Stimulated activated naive CD8-positive, alpha-beta T cell treated with anti-CD3 and anti-CD28 coated beads, Interleukin-15, Interleukin-2, amounts not matched to agents 100 ng/mL and 50 ng/mL, for 24 hours (primary cell): ENCODE results near the gene TRIM67.
A peak's percentile ranks its signal among the peaks of the same experiment; 100 is the strongest.

ENCODE experiments used
- H3K27ac Mint-ChIP-seq: one replicate; pipeline ENCODE4 v1.8.0; 2021; ENCODE audit warnings: mild to moderate bottlenecking, mixed read lengths
- H3K27me3 Mint-ChIP-seq: one replicate; pipeline ENCODE4 v1.8.0; 2021; ENCODE audit warnings: mixed read lengths
- H3K36me3 Mint-ChIP-seq: one replicate; pipeline ENCODE4 v1.8.0; 2021; ENCODE audit warnings: low read depth, mixed read lengths
- H3K4me1 Mint-ChIP-seq: one replicate; pipeline ENCODE4 v1.8.0; 2021; ENCODE audit warnings: low read depth, mixed read lengths
- H3K4me3 Mint-ChIP-seq: one replicate; pipeline ENCODE4 v1.8.0; 2021; ENCODE audit warnings: mild to moderate bottlenecking, mixed read lengths
- H3K9me3 Mint-ChIP-seq: one replicate; pipeline ENCODE4 v1.8.0; 2021; ENCODE audit warnings: mixed read lengths

TRIM67 gene

DNA sequence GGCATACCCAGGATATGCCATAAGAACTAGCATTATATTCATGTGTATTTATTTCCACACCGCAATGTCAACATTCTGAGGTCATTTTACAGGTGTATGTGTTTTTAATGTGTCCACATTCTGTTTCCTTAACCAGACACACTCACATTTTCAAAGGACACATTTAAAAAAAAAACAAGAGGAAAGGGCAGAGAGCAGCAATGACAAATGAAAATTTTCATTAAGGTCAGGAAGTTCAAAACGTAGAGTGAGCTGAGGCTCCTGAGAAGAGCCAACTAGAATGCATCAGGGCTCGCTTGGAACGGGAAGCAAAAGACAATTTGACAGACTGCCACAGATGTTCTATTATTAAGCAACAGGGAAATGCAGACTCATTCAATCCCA, 74.3 kb downstream of the TRIM67 start:
- no peaks in the 10 kb centered on the region for H3K27me3 Mint-ChIP-seq
- H3K27ac Mint-ChIP-seq = no peak overlapping the region
- H3K36me3 Mint-ChIP-seq = peaks cover 57% of the 10 kb centered on the region
- H3K9me3 Mint-ChIP-seq = no peaks in the 10 kb centered on the region
- no peak overlapping the region for H3K4me3 Mint-ChIP-seq
- H3K4me1 Mint-ChIP-seq = peaks cover 50% of the 10 kb centered on the region

DNA sequence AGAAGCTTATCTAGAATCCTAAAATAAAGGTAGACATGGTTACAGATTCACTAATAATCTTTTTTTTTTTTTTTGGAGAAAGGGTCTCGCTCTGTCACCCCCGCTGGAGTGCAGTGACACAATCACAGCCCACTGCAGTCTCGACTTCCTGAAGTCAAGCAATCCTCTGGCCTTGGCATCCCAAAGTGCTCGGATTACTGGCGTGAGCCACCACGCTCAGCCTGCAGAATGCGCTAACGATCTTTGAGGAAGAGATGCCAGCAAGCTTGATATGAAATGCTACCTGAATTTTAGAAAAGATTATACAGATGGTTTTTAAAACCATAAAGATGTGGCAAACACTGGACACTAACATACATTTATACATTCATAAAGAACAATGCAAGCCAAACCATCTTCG, 75.1 kb downstream of the TRIM67 start:
- no peaks in the 10 kb centered on the region for H3K9me3 Mint-ChIP-seq
- H3K4me3 Mint-ChIP-seq = no peak overlapping the region
- peaks cover 53% of the 10 kb centered on the region for H3K36me3 Mint-ChIP-seq
- H3K4me1 Mint-ChIP-seq = peaks cover 52% of the 10 kb centered on the region
- H3K27ac Mint-ChIP-seq = no peak overlapping the region
- H3K27me3 Mint-ChIP-seq = no peaks in the 10 kb centered on the region

- no peaks in the 10 kb centered on the region for H3K9me3 Mint-ChIP-seq
- H3K27ac Mint-ChIP-seq = no peak overlapping the region
- peaks cover 53% of the 10 kb centered on the region for H3K4me1 Mint-ChIP-seq
- no peaks in the 10 kb centered on the region for H3K27me3 Mint-ChIP-seq
- H3K36me3 Mint-ChIP-seq = peaks cover 47% of the 10 kb centered on the region
- H3K4me3 Mint-ChIP-seq = no peak overlapping the region
Observed at GRCh38 chr1:231238298-231238697, 76.4 kb downstream of the TRIM67 start.

DNA sequence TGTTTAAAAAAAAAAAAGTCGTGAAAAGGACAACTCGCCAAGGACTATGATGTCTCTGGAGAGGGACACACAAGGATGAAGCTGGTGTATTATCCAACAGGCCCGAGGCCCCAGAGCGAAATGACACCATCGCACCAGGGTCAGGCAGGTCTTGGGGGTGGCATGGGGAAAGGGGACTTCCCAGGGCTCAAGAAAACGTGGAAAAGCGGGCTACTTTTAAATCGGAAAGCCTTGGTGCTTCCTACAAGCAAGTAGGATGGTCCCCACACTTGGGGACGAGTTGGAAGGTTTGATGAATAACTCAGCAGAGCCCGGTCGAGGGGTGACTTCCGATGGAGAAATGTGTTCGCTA, 78.6 kb downstream of the TRIM67 start:
- H3K27ac Mint-ChIP-seq = peak overlapping the region; percentile 89
- peaks cover 51% of the 10 kb centered on the region for H3K36me3 Mint-ChIP-seq
- H3K4me3 Mint-ChIP-seq = peak overlapping the region; percentile 93
- no peaks in the 10 kb centered on the region for H3K9me3 Mint-ChIP-seq
- H3K27me3 Mint-ChIP-seq = no peaks in the 10 kb centered on the region
- peaks cover 62% of the 10 kb centered on the region for H3K4me1 Mint-ChIP-seq

- H3K9me3 Mint-ChIP-seq = no peaks in the 10 kb centered on the region
- peaks cover 50% of the 10 kb centered on the region for H3K36me3 Mint-ChIP-seq
- H3K27me3 Mint-ChIP-seq = no peaks in the 10 kb centered on the region
- peak within 1 kb of the TSS; percentile 89 for H3K27ac Mint-ChIP-seq
- H3K4me1 Mint-ChIP-seq = peaks cover 62% of the 10 kb centered on the region
- H3K4me3 Mint-ChIP-seq = peak within 1 kb of the TSS; percentile 93
Observed at GRCh38 chr1:231240883-231241735, 79.3 kb downstream of the TRIM67 start, which contains the start of gene GNPAT. GNPAT (plus strand) TSS chr1:231241212; CDS start chr1:231241379, 167 bp downstream.

GRCh38 chr1:231241750-231242149, 79.9 kb downstream of the TRIM67 start:
- H3K4me3 Mint-ChIP-seq = peak overlapping the region; percentile 93
- H3K9me3 Mint-ChIP-seq = no peaks in the 10 kb centered on the region
- peaks cover 46% of the 10 kb centered on the region for H3K36me3 Mint-ChIP-seq
- peak overlapping the region; percentile 89 for H3K27ac Mint-ChIP-seq
- H3K4me1 Mint-ChIP-seq = peaks cover 60% of the 10 kb centered on the region
- no peaks in the 10 kb centered on the region for H3K27me3 Mint-ChIP-seq

DNA sequence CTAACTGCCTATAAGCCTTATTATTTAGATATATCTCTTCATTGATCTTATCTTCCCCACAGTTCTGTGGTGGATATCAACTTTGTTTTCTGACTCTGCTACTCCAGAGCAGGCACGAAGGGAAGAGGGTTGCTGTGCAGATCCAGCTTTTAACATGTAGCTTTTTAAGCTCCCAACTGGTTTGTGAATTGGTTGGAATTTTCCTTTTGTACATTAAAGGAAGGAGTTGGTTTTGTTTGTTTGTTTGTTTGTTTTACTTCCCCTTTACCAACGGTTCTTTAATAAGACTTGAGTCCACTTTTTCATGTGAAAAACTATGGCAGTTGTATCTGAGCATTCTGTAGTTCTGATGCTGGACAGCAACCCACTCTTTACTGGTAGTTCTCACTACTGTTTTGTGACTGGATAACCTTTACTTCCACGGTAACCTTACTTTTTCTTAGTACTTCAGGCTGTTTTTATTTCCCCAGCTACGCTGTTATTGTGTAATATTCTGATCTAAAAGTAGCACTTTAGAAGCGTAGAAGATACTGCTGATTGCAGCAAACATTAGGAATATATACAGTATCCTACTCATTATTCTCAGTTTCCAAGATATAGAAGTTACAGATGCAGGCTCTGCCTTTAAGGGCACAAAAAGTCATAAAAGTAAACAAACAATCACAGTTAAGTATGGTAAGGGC, 80.8 kb downstream of the TRIM67 start:
- H3K4me3 Mint-ChIP-seq = peak overlapping the region; percentile 93
- H3K4me1 Mint-ChIP-seq = peaks cover 61% of the 10 kb centered on the region

GRCh38 chr1:231248778-231249177, 86.9 kb downstream of the TRIM67 start:
- no peaks in the 10 kb centered on the region for H3K27me3 Mint-ChIP-seq
- no peak overlapping the region for H3K27ac Mint-ChIP-seq
- H3K4me1 Mint-ChIP-seq = peaks cover 26% of the 10 kb centered on the region
- H3K9me3 Mint-ChIP-seq = no peaks in the 10 kb centered on the region
- H3K36me3 Mint-ChIP-seq = peaks cover 46% of the 10 kb centered on the region
- no peak overlapping the region for H3K4me3 Mint-ChIP-seq

More for the DNA sequence above, 80.8 kb downstream of the TRIM67 start:
- Mint-ChIP-seq H3K9me3 (no peaks in the 10 kb centered on the region), H3K27ac (no peak overlapping the region), H3K27me3 (no peaks in the 10 kb centered on the region), H3K36me3 (peaks cover 45% of the 10 kb centered on the region)

- H3K27ac Mint-ChIP-seq = no peak overlapping the region
- H3K4me3 Mint-ChIP-seq = no peak overlapping the region
- peaks cover 5% of the 10 kb centered on the region for H3K9me3 Mint-ChIP-seq
- peaks cover 62% of the 10 kb centered on the region for H3K36me3 Mint-ChIP-seq
- peaks cover 7% of the 10 kb centered on the region for H3K4me1 Mint-ChIP-seq
- H3K27me3 Mint-ChIP-seq = no peaks in the 10 kb centered on the region
Observed at GRCh38 chr1:231252336-231252735, 90.5 kb downstream of the TRIM67 start.

- H3K27ac Mint-ChIP-seq = no peak overlapping the region
- peaks cover 9% of the 10 kb centered on the region for H3K9me3 Mint-ChIP-seq
- peaks cover 91% of the 10 kb centered on the region for H3K36me3 Mint-ChIP-seq
- no peak overlapping the region for H3K4me3 Mint-ChIP-seq
- no peaks in the 10 kb centered on the region for H3K27me3 Mint-ChIP-seq
- H3K4me1 Mint-ChIP-seq = no peaks in the 10 kb centered on the region
Observed at GRCh38 chr1:231260351-231260750, 98.5 kb downstream of the TRIM67 start.

DNA sequence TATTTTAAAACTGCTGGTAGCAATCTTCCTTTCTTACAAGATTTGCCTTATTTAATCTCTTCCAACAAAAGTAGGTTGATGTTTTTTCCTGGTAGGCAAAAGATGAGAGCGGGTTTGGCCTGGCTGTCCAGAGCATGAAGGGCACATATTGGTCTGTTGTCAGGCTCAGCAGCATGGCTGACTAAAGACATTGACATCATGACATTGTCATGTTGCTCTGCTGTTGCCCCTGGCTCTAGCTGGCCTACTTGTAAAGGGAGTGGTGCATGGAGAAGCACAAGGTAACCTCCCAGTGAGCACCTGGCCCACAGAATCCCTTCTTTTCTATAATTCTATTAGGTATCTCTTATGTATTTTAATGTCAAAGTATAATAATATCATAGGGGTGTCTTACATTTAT, 102.8 kb downstream of the TRIM67 start:
- H3K27ac Mint-ChIP-seq = no peak overlapping the region
- H3K9me3 Mint-ChIP-seq = no peaks in the 10 kb centered on the region
- no peaks in the 10 kb centered on the region for H3K4me1 Mint-ChIP-seq
- no peaks in the 10 kb centered on the region for H3K27me3 Mint-ChIP-seq
- peaks cover 88% of the 10 kb centered on the region for H3K36me3 Mint-ChIP-seq
- no peak overlapping the region for H3K4me3 Mint-ChIP-seq

DNA sequence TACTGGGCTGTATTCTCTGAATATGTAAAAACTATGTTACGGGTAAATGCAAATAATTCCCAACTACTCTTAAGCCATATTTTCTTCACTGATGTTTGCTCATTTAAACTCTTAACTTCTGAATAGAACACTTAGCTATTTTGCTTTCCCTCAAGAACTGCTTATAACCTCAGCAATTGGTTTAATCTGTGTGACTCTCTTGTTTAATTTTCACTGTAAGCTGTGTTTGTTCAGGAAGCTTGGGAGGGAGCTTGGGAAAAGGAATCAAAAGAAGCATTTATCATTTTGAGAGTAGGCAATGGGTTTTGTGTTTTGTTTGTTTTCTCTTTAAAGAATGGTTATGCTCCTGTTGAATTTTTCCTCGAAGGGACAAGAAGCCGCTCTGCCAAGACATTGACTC, 103.5 kb downstream of the TRIM67 start:
- Mint-ChIP-seq H3K27ac (no peak overlapping the region), H3K4me3 (no peak overlapping the region), H3K4me1 (no peaks in the 10 kb centered on the region), H3K36me3 (peaks cover 88% of the 10 kb centered on the region), H3K27me3 (no peaks in the 10 kb centered on the region), H3K9me3 (no peaks in the 10 kb centered on the region)

GRCh38 chr1:231266811-231267322, 105.0 kb downstream of the TRIM67 start:
- no peak overlapping the region for H3K4me3 Mint-ChIP-seq
- H3K9me3 Mint-ChIP-seq = no peaks in the 10 kb centered on the region
- H3K27me3 Mint-ChIP-seq = no peaks in the 10 kb centered on the region
- H3K36me3 Mint-ChIP-seq = peaks cover 85% of the 10 kb centered on the region
- H3K4me1 Mint-ChIP-seq = peaks cover 3% of the 10 kb centered on the region
- no peak overlapping the region for H3K27ac Mint-ChIP-seq
